Gastrocnemius medialis (tissue), 4 donors: ENCODE measurements around the gene EEFSEC. TPM values are rescaled to one million over a fixed set of nuclear protein-coding genes. Genes with fewer than 3 reads are reported as not detected.

Source experiments
- ATAC-seq, 2 donors: fragments of 150-250 bp; one replicate each; pipeline ENCODE4 v1.9.1; 2016
- DNase-seq, 2 donors: peaks; one replicate each; pipeline ENCODE4 v3.0.0-alpha.2; 2019
- H3K27ac ChIP-seq, 4 donors: fragments of 200-600 bp; sonication (generic); 1 replicate in 1 of 4; 2 replicates in 3 of 4; pipeline ENCODE4 v1.5.1; 2016 to 2018; ENCODE audit warnings: mild to moderate bottlenecking in 2 of 4, moderate library complexity in 1 of 4
- H3K27me3 ChIP-seq, 3 donors: fragments of 200-600 bp; sonication (generic) in 2 of 3; 1 replicate in 1 of 3; 2 replicates in 2 of 3; pipeline versions ENCODE4 v1.5.1 to v1.6.0; 2016 to 2019; ENCODE audit warnings: mild to moderate bottlenecking in 1 of 3, moderate library complexity in 1 of 3
- H3K36me3 ChIP-seq, 2 donors: fragments of 200-600 bp; sonication (generic) in 1 of 2; one replicate each; pipeline ENCODE4 v1.5.1; 2017 to 2018
- H3K4me1 ChIP-seq, 2 donors: fragments of 200-600 bp; sonication (generic) in 1 of 2; one replicate each; pipeline ENCODE4 v1.5.1; 2016 to 2017; ENCODE audit warnings: mild to moderate bottlenecking in 2 of 2
- H3K4me3 ChIP-seq, 4 donors: fragments of 200-600 bp; sonication (generic) in 3 of 4; 1 replicate in 1 of 4; 2 replicates in 3 of 4; pipeline ENCODE4 v1.5.1; 2016 to 2019; ENCODE audit warnings: mild to moderate bottlenecking in 2 of 4
- H3K9me3 ChIP-seq, 3 donors: fragments of 200-600 bp; sonication (generic) in 2 of 3; 1 replicate in 1 of 3; 2 replicates in 2 of 3; pipeline ENCODE4 v1.5.1; 2016 to 2019
- POLR2A ChIP-seq, 2 donors: fragments of 450-650 bp; IDR thresholded peaks; one replicate each; pipeline ENCODE4 v1.6.1; 2017; ENCODE audit warnings: antibody characterized with exemption in 2 of 2, mild to moderate bottlenecking in 2 of 2, moderate library complexity in 2 of 2
- in situ Hi-C, 4 donors: fragments of 200-750 bp; cut with MboI; loops; one replicate each; pipeline versions ENCODE4 v1.15.0 to v1.8.0; 2017; ENCODE audit warnings: low sequenced_read_pairs in 4 of 4
- intact Hi-C: fragments of 100-400 bp; cut with DNase I; formaldehyde crosslinking; loops from one replicate; pipeline ENCODE4 v1.15.1; 2023; ENCODE audit warnings: low total_unique reads
- total RNA-seq, 4 donors: library from RNA; depleted of rRNA; stranded (reverse); fragments of >200 nt; gene quantifications; one replicate each; pipeline versions ENCODE4 v1.1.0 to v1.2.3, GENCODE V29; 2016
- TF ChIP-seq, protein P1 (sequence below), 5 experiments: fragments of 450-650 bp in 3 of 5; fragments of 200-600 bp in 2 of 5; sonication (generic) in 2 of 5; IDR thresholded peaks in 4 of 5; conservative IDR thresholded peaks in 1 of 5; 1 replicate in 4 of 5; 2 replicates in 1 of 5; pipeline ENCODE4 v1.5.1; 2016 to 2019; ENCODE audit warnings: antibody characterized with exemption in 5 of 5, mild to moderate bottlenecking in 3 of 5, moderate library complexity in 3 of 5

EEFSEC gene
- total RNA-seq, 4 donors from 2014 or later = 21.0 to 29.4 (median 23.4) TPM

DNA sequence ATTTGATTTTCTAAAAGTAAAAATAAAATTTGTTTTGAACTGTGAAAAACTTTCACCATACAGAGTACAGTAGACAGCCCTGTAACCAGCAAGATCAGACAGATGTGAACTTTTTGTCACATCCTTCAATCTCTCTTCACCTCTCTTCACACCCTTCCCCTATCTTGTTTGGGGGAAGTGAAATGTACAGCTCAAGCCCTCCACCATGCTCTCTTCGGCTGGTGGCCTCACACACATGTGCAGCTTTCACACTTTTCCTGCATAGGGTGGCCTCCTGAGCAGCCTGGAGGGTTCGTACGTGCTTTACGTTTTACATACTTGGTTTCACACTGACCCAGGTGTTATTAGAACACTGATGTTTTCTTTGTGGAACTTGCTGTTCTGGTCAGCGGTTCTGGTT lies 227.0 kb downstream of the EEFSEC start:
- intact Hi-C loops = no loop called here
- H3K27ac ChIP-seq = peak overlapping the region in 1 of 4 donors; percentile 93
- H3K36me3 ChIP-seq = no peaks in the 10 kb centered on the region

DNA sequence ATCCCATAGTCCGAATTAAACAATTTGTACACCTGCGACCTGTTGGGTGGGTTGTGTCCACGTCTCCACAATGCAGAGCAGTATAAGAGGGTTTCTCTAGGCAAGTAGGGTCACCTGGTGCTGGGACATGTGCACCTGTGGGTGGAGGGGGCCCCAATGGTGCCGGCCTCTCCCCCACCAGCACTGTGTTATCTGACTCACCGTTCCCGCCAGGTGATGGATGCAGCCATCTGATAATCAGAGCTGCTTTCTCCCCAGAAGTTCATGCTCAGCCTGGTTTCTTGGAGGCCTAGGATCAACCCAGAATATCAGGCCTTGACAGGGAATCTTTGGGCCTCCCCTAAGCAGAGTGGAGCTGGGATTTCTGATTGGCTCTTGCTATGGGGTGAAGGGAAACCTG lies 227.4 kb downstream of the EEFSEC start:
- ATAC-seq = no peak
- H3K4me1 ChIP-seq = peaks cover 80% of the 10 kb centered on the region in 2 donors
- TF ChIP-seq POLR2A (IDR thresholded peaks at IDR 0.05) = no peak
- TF ChIP-seq, protein P1, sequence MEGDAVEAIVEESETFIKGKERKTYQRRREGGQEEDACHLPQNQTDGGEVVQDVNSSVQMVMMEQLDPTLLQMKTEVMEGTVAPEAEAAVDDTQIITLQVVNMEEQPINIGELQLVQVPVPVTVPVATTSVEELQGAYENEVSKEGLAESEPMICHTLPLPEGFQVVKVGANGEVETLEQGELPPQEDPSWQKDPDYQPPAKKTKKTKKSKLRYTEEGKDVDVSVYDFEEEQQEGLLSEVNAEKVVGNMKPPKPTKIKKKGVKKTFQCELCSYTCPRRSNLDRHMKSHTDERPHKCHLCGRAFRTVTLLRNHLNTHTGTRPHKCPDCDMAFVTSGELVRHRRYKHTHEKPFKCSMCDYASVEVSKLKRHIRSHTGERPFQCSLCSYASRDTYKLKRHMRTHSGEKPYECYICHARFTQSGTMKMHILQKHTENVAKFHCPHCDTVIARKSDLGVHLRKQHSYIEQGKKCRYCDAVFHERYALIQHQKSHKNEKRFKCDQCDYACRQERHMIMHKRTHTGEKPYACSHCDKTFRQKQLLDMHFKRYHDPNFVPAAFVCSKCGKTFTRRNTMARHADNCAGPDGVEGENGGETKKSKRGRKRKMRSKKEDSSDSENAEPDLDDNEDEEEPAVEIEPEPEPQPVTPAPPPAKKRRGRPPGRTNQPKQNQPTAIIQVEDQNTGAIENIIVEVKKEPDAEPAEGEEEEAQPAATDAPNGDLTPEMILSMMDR (IDR thresholded peaks at IDR 0.05 in 4 of 5, conservative IDR thresholded peaks at IDR 0.05 in 1 of 5) = no peak
- H3K27me3 ChIP-seq = no peaks in the 10 kb centered on the region
- H3K27ac ChIP-seq = no peak overlapping the region
- no peak for DNase-seq
- in situ Hi-C loops (no loop called here), intact Hi-C loops (no loop called here)
- no peaks in the 10 kb centered on the region for H3K36me3 ChIP-seq
- H3K9me3 ChIP-seq = no peaks in the 10 kb centered on the region
- H3K4me3 ChIP-seq = no peak overlapping the region

More for the DNA sequence above, 227.0 kb downstream of the EEFSEC start:
- Histone ChIP-seq H3K4me3 (no peak overlapping the region), H3K4me1 (peaks cover 81 to 82% of the 10 kb centered on the region in 2 donors), H3K9me3 (no peaks in the 10 kb centered on the region), H3K27me3 (no peaks in the 10 kb centered on the region)
- TF ChIP-seq POLR2A (IDR thresholded peaks at IDR 0.05) = no peak
- TF ChIP-seq, protein P1 (IDR thresholded peaks at IDR 0.05 in 4 of 5, conservative IDR thresholded peaks at IDR 0.05 in 1 of 5) = no peak
- ATAC-seq = no peak
- in situ Hi-C loops = no loop called here
- no peak for DNase-seq

DNA sequence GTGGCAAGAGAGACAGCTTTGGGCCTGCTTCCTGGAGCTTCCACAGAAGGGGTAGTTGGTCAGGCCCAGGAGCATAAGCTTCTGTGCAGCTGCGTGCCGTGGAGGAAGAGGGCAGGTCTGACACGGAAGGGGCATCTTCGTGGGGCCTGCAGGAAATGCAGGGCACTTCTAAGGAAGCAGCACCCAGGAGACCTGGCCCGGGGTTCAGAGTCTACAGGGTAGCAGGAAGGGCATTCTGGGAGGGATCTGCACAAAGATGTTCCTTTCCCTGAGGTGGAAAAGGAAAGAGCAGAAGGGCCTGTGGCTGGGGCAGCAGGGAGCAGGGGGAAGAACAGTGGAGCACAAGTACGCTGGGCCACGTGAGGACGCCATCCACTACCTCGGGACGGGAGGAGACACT lies 228.3 kb downstream of the EEFSEC start:
- in situ Hi-C loops = no loop called here
- Histone ChIP-seq H3K27ac (peak overlapping the region; percentile 64 to 89 (median 77)), H3K4me3 (no peak overlapping the region), H3K4me1 (peaks cover 79 to 80% of the 10 kb centered on the region in 2 donors), H3K36me3 (no peaks in the 10 kb centered on the region), H3K9me3 (no peaks in the 10 kb centered on the region), H3K27me3 (no peaks in the 10 kb centered on the region)
- DNase-seq = no peak
- intact Hi-C loops = no loop called here
- no peak for ATAC-seq
- TF ChIP-seq POLR2A (IDR thresholded peaks at IDR 0.05) = no peak

DNA sequence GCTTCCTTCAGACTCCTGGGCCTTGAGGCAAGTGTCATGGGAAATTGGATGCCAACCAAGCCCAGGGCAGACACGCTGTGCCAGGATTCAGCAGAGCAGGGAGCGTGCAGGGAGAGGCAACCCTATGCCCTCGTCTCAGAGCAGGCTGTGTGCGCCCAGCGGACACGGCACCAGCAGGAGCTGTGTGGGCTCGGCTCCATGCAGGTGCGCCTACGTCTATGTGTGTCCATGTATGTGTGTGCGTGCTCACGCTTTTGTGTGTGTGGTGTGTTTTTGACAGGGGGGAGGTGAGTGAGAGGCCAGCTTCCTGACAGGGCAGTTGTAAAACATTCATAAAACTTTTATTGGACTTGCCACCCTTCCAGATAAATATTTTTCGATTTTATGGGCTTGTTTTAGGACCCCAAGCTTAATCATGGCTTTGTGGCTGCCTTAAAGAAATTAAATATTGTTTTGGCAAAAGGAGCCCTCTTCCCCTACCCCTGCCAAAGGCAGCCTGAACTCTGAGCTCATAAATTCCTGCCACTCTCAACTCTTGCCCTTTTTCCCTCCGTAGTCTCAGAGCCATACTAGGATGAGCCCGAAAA lies 229.0 kb downstream of the EEFSEC start:
- no peaks in the 10 kb centered on the region for H3K9me3 ChIP-seq
- ATAC-seq = peak; percentile 20 to 25
- peak; percentile 63 to 78 for DNase-seq
- no peak overlapping the region for H3K4me3 ChIP-seq
- H3K36me3 ChIP-seq = no peaks in the 10 kb centered on the region
- no peaks in the 10 kb centered on the region for H3K27me3 ChIP-seq
- H3K4me1 ChIP-seq = peaks cover 72 to 78% of the 10 kb centered on the region in 2 donors
- peak overlapping the region; percentile 64 to 89 (median 77) for H3K27ac ChIP-seq
- TF ChIP-seq POLR2A (IDR thresholded peaks at IDR 0.05) = no peak
- TF ChIP-seq, protein P1 (IDR thresholded peaks at IDR 0.05 in 4 of 5, conservative IDR thresholded peaks at IDR 0.05 in 1 of 5) = no peak
- intact Hi-C loops (no loop called here), in situ Hi-C loops (no loop called here)

DNA sequence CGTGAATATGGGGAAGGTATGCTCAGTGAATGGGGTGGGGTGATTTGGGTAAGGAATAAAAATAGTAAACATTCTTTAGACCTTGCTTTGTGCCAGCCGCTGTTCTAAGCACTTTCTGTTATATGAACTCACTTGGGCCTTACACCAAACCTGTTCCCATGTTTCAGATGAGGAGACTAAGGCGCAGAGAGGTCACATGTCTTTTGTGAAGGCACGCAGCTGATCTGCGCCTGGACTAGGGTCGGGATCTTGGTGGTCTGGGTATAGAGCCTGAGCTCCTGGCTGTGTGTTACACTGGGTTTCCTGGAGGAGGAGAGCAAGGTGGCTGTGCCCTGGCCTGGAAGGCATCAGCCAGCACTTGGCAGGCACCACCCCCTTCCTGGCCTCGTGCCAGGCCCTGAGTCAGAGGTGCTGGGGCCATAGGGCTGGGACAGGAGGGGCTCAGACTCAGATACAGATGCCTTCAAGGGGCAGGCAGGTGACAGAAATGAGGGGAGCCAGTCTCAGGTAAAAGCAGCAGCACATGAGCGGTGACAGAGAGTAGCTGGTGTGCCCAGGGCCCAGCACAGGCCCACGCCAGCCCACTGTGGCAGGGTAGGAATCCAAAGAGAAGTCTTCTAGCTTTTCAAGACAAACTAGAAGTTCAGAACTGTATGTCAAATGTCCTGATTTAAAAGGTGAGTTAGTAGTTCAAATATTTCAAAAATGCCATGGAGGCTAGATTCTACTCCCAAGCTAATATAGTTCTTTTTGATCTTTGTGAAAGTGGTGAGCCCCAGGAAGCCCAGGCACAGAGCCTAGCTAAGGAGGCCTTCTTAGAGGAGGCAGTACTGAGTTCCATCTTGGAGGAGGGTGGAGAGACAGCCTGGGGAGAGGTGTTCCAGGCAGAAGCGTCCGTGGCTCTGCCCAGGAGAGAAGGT lies 230.3 kb downstream of the EEFSEC start:
- DNase-seq = peak; percentile 53 to 83
- intact Hi-C loops = no loop called here

More for the DNA sequence above, 230.3 kb downstream of the EEFSEC start:
- Histone ChIP-seq H3K9me3 (no peaks in the 10 kb centered on the region), H3K27me3 (no peaks in the 10 kb centered on the region), H3K36me3 (no peaks in the 10 kb centered on the region), H3K4me1 (peaks cover 60 to 66% of the 10 kb centered on the region in 2 donors), H3K4me3 (no peak overlapping the region), H3K27ac (peak overlapping the region; percentile 64 to 89 (median 77))
- no peak for TF ChIP-seq POLR2A (IDR thresholded peaks at IDR 0.05)
- TF ChIP-seq, protein P1 (IDR thresholded peaks at IDR 0.05 in 4 of 5, conservative IDR thresholded peaks at IDR 0.05 in 1 of 5) = no peak
- in situ Hi-C loops = no loop called here
- ATAC-seq = peak; percentile 16 to 46
